Measurements from ENCODE around the gene SYT12. TPM values are rescaled to one million over a fixed set of nuclear protein-coding genes. Genes with fewer than 3 reads are reported as not detected.

Gene SYT12, protein sequence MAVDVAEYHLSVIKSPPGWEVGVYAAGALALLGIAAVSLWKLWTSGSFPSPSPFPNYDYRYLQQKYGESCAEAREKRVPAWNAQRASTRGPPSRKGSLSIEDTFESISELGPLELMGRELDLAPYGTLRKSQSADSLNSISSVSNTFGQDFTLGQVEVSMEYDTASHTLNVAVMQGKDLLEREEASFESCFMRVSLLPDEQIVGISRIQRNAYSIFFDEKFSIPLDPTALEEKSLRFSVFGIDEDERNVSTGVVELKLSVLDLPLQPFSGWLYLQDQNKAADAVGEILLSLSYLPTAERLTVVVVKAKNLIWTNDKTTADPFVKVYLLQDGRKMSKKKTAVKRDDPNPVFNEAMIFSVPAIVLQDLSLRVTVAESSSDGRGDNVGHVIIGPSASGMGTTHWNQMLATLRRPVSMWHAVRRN
- 0.31 TPM for polyA plus RNA-seq (2013, experiment 1 of 4)
- polyA plus RNA-seq (2013, experiment 2 of 4): 0.43 TPM
- polyA plus RNA-seq (2013, experiment 3 of 4): 0.48 TPM
- polyA plus RNA-seq (2013, experiment 4 of 4): 0.32 TPM

GRCh38 chr11:67022961-67023956 lies at the start of gene SYT12:
TSS of gene SYT12 (plus strand) at chr11:67023134. CDS start at chr11:67030145, 7,011 bp downstream.
- Histone ChIP-seq H3K27me3 (ENCODE audit: control insufficient read depth, insufficient read depth, low read length, poor library complexity, severe bottlenecking) (peaks cover 44% of the 10 kb centered on the region), H3K27ac (ENCODE audit: insufficient read depth, low read depth, low read length, poor library complexity, severe bottlenecking) (no peak within 1 kb of the TSS), H3K4me3 (ENCODE audit: insufficient read depth, low read depth, low read length) (peak within 1 kb of the TSS; percentile 35), H3K9me3 (ENCODE audit: control insufficient read depth, low read length) (no peaks in the 10 kb centered on the region), H3K36me3 (ENCODE audit: control insufficient read depth, insufficient read depth, low read length) (no peaks in the 10 kb centered on the region), H3K4me1 (ENCODE audit: control insufficient read depth, insufficient read depth, low read length) (peaks cover 5% of the 10 kb centered on the region)
- 3% methylated on average over 118 of the region's 118 CpGs for WGBS, 2 experiments

DNA sequence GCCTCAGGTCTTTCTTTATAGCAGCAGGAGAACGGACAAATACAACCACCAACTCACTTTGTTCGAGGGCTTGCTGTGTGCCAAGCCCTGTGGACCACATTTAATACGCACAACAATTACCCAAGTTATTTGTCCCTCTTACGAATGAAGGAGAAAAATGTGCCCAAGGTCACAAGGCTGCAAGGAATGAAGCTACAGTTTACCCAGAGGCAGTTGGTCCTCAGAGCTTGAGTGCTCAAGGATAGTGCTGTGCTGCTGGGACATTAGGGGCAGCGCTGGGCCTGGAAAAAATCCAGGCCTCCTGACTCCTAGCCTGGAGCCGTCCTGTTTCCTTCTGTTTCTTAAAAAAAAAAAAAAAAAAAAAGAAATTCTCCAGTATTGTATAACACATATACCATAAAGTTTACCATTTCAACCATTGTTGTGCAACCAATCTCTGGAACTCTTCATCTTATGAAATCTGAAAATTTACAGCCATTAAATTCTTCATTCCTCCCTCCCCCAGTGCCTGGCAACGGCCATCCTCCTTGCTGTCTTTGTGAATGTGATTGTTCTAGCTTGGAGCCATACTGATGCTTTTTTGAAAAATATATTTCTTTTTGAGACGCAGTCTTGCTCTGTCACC lies 48.9 kb upstream of the SYT12 start:
- H3K4me1 ChIP-seq (ENCODE audit: control insufficient read depth, insufficient read depth, low read length): no peaks in the 10 kb centered on the region
- H3K4me3 ChIP-seq (ENCODE audit: insufficient read depth, low read depth, low read length): no peak overlapping the region
- no peaks in the 10 kb centered on the region for H3K9me3 ChIP-seq (ENCODE audit: control insufficient read depth, low read length)
- 91 to 92% methylated on average over 8 of the region's 8 CpGs for WGBS, 2 experiments
- H3K36me3 ChIP-seq (ENCODE audit: control insufficient read depth, insufficient read depth, low read length): no peaks in the 10 kb centered on the region
- no peaks in the 10 kb centered on the region for H3K27me3 ChIP-seq (ENCODE audit: control insufficient read depth, insufficient read depth, low read length, poor library complexity, severe bottlenecking)
- H3K27ac ChIP-seq (ENCODE audit: insufficient read depth, low read depth, low read length, poor library complexity, severe bottlenecking): no peak overlapping the region

- no peak within 1 kb of the TSS for H3K27ac ChIP-seq (ENCODE audit: insufficient read depth, low read depth, low read length, poor library complexity, severe bottlenecking)
- H3K36me3 ChIP-seq (ENCODE audit: control insufficient read depth, insufficient read depth, low read length): no peaks in the 10 kb centered on the region
- 72 to 79% methylated on average over 10 of the region's 10 CpGs for WGBS, 2 experiments
Measured at GRCh38 chr11:66974724-66975404, 48.1 kb upstream of the SYT12 start, which contains the start of gene C11orf86. TSS of gene C11orf86 (plus strand) at chr11:66975304. CDS start at chr11:66975363, 59 bp downstream.

DNA sequence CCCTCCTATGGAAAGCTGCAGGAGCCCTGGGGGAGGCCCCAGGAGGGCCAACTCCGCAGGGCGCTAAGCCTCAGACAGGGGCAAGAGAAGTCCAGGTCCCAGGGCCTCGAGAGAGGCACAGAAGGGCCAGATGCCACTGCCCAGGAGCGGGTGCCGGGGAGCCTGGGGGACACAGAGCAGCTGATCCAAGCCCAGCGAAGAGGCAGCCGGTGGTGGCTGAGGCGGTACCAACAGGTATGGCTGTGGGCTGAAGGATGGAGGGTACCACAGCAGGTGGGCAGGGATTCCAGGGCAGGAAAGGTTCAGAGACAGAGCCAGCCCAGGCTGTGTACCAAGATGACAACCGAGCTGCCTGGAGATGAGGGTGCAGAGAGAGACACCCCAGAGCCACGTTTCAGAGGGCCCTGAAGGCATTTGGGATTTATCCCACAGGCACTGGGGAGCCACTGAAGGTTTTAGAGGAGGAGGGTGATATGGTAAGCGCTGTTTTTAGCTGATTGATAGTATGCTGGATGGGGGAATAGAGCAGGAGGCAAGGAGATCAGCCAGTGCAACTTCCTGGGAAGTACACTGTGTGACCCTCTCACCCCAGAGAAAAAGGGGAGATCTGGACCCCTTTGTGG lies 47.4 kb upstream of the SYT12 start:
- Histone ChIP-seq H3K4me1 (ENCODE audit: control insufficient read depth, insufficient read depth, low read length) (no peaks in the 10 kb centered on the region), H3K27me3 (ENCODE audit: control insufficient read depth, insufficient read depth, low read length, poor library complexity, severe bottlenecking) (no peaks in the 10 kb centered on the region), H3K4me3 (ENCODE audit: insufficient read depth, low read depth, low read length) (no peak overlapping the region), H3K27ac (ENCODE audit: insufficient read depth, low read depth, low read length, poor library complexity, severe bottlenecking) (no peak overlapping the region), H3K9me3 (ENCODE audit: control insufficient read depth, low read length) (no peaks in the 10 kb centered on the region), H3K36me3 (ENCODE audit: control insufficient read depth, insufficient read depth, low read length) (no peaks in the 10 kb centered on the region)
- WGBS, 2 experiments: 73% methylated on average over 11 of the region's 11 CpGs

More at GRCh38 chr11:66974724-66975404, 48.1 kb upstream of the SYT12 start, which contains the start of gene C11orf86:
- no peak within 1 kb of the TSS for H3K4me3 ChIP-seq (ENCODE audit: insufficient read depth, low read depth, low read length)
- no peaks in the 10 kb centered on the region for H3K27me3 ChIP-seq (ENCODE audit: control insufficient read depth, insufficient read depth, low read length, poor library complexity, severe bottlenecking)
- H3K4me1 ChIP-seq (ENCODE audit: control insufficient read depth, insufficient read depth, low read length): no peaks in the 10 kb centered on the region
- H3K9me3 ChIP-seq (ENCODE audit: control insufficient read depth, low read length): no peaks in the 10 kb centered on the region

- no peak overlapping the region for H3K27ac ChIP-seq (ENCODE audit: insufficient read depth, low read depth, low read length, poor library complexity, severe bottlenecking)
- WGBS, 2 experiments: 44 to 45% methylated on average over 9 of the region's 9 CpGs
- H3K36me3 ChIP-seq (ENCODE audit: control insufficient read depth, insufficient read depth, low read length): no peaks in the 10 kb centered on the region
- no peaks in the 10 kb centered on the region for H3K27me3 ChIP-seq (ENCODE audit: control insufficient read depth, insufficient read depth, low read length, poor library complexity, severe bottlenecking)
- no peak overlapping the region for H3K4me3 ChIP-seq (ENCODE audit: insufficient read depth, low read depth, low read length)
- no peaks in the 10 kb centered on the region for H3K9me3 ChIP-seq (ENCODE audit: control insufficient read depth, low read length)
- H3K4me1 ChIP-seq (ENCODE audit: control insufficient read depth, insufficient read depth, low read length): no peaks in the 10 kb centered on the region
Measured at GRCh38 chr11:66976028-66976467, 46.9 kb upstream of the SYT12 start.

DNA sequence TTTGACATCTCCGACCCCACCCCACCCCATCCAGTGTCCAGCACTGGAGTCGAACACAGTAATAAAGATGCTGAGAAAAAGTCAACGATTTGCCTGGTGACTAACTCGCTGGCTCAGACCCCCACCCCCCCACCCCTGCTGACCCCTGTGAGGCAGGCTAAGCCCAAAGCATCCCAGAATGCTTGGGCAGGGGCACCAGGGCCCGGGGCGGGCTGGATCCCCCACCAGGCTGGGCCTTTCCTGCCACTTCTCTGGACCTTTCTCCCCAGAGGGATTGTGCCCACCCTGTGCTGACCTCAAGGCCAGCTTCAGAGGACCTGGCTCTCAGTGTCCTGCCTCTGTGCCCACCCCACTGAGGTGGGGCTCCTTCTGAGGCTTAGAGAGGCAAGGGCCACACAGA lies 46.0 kb upstream of the SYT12 start:
- no peaks in the 10 kb centered on the region for H3K36me3 ChIP-seq (ENCODE audit: control insufficient read depth, insufficient read depth, low read length)
- no peaks in the 10 kb centered on the region for H3K27me3 ChIP-seq (ENCODE audit: control insufficient read depth, insufficient read depth, low read length, poor library complexity, severe bottlenecking)
- 88 to 89% methylated on average over 6 of the region's 6 CpGs for WGBS, 2 experiments
- H3K27ac ChIP-seq (ENCODE audit: insufficient read depth, low read depth, low read length, poor library complexity, severe bottlenecking): no peak overlapping the region
- H3K4me1 ChIP-seq (ENCODE audit: control insufficient read depth, insufficient read depth, low read length): no peaks in the 10 kb centered on the region
- H3K9me3 ChIP-seq (ENCODE audit: control insufficient read depth, low read length): no peaks in the 10 kb centered on the region
- H3K4me3 ChIP-seq (ENCODE audit: insufficient read depth, low read depth, low read length): no peak overlapping the region

DNA sequence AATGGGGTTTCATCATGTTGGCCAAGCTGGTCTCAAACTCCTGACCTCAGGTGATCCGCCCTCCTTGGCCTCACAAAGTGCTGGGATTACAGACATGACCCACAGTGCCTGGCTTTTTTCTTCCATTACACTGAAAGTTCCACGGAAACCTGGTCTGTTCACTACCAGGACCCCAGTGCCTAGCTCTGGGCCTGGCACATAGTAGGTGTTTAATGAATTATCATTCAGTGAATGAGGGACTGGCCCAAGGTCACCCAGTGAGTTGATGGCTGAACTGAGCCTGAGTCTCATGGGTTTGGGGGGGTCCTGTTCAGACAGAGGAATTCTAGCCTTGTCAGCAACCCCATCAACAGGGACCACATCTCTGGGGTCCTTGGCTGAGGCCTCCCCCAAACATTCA lies 44.7 kb upstream of the SYT12 start:
- WGBS, 2 experiments: 94 to 97% methylated on average over 2 of the region's 2 CpGs
- Histone ChIP-seq H3K4me1 (ENCODE audit: control insufficient read depth, insufficient read depth, low read length) (no peaks in the 10 kb centered on the region), H3K4me3 (ENCODE audit: insufficient read depth, low read depth, low read length) (no peak overlapping the region), H3K9me3 (ENCODE audit: control insufficient read depth, low read length) (no peaks in the 10 kb centered on the region), H3K27me3 (ENCODE audit: control insufficient read depth, insufficient read depth, low read length, poor library complexity, severe bottlenecking) (no peaks in the 10 kb centered on the region), H3K27ac (ENCODE audit: insufficient read depth, low read depth, low read length, poor library complexity, severe bottlenecking) (no peak overlapping the region), H3K36me3 (ENCODE audit: control insufficient read depth, insufficient read depth, low read length) (no peaks in the 10 kb centered on the region)

DNA sequence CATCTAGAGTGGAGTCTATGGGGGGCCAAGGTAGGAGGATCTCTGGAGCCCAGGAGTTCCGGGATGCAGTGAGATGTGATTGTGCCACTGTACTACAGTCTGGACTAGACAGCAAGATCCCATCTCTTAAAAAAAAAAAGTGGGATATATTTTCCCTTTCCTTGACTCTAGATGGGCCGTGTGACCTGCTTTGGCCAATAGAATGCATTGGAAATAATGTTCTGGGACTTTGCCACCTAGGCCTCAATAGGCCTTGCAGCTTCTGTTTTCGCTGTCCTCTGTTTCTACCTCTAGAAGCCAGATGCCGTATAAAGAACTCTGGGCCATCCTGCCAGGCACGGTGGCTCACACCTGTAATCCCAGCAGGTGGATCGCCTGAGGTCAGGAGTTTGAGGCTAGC lies 44.2 kb upstream of the SYT12 start:
- Histone ChIP-seq H3K36me3 (ENCODE audit: control insufficient read depth, insufficient read depth, low read length) (no peaks in the 10 kb centered on the region), H3K4me1 (ENCODE audit: control insufficient read depth, insufficient read depth, low read length) (no peaks in the 10 kb centered on the region), H3K27me3 (ENCODE audit: control insufficient read depth, insufficient read depth, low read length, poor library complexity, severe bottlenecking) (no peaks in the 10 kb centered on the region), H3K27ac (ENCODE audit: insufficient read depth, low read depth, low read length, poor library complexity, severe bottlenecking) (no peak overlapping the region), H3K4me3 (ENCODE audit: insufficient read depth, low read depth, low read length) (no peak overlapping the region), H3K9me3 (ENCODE audit: control insufficient read depth, low read length) (no peaks in the 10 kb centered on the region)
- 91% methylated on average over 6 of the region's 6 CpGs for WGBS, 2 experiments
